ENCODE measurements around the gene RFX1.
A peak's percentile ranks its signal among the peaks of the same experiment; 100 is the strongest.

RFX1 gene

GRCh38 chr19:13995878-13996765 lies 10.0 kb downstream of the RFX1 start:
- no peak for DNase-seq

DNA sequence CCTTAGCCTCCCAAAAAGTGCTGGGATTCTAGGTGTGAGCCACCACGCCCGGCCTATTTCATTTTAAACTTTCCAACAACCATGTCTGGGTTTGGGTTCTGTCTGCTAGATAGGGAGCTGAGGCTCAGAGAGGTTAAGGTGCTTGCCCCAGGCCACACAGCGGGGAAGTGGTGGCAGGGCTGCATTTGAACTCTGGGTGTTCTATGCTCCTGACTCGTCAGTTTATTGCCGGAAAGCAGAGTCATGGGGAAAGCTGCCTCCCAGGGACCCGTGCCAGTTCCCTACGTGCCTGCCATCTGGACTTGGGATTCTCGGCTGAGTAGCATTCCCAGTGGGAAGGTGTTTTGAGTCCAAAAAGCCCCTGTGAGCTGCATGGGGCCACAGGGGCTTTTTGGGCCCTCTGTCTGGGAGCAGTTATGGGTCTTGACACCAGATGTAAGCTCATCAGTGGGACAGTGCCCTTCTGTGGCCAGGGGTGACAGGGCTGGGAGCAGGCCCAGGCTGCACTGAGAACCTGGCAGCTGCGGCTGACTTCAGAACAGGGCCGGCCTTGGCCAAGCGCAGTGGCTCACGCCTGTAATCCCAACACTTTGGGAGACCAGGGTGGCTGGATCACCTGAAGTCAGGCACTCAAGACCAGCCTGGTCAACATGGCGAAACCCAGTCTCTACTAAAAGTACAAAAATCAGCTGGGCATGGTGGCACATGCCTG lies 10.9 kb downstream of the RFX1 start:
- DNase-seq: no peak

GRCh38 chr19:13993590-13994300 lies 12.4 kb downstream of the RFX1 start:
- DNase-seq: no peak

DNA sequence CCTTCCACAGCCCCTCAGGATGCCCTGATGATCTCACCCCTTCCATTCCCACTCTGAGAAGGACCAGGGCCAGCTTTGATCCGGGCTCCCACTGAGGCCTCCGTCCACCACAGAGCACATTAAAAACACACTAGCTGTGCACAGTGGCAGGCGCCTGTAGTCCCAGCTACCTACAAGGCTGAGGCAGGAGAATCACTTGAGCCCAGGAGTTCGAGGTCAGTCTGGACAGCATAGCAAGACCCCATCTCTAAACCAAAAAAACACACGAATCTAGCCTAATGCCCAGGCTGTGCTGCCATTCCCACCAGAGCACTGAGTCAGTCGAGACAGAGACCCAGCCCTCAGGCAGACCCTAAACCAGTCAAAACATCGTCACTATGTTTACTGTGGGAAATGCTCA lies 14.1 kb downstream of the RFX1 start:
- no peak for DNase-seq

DNA sequence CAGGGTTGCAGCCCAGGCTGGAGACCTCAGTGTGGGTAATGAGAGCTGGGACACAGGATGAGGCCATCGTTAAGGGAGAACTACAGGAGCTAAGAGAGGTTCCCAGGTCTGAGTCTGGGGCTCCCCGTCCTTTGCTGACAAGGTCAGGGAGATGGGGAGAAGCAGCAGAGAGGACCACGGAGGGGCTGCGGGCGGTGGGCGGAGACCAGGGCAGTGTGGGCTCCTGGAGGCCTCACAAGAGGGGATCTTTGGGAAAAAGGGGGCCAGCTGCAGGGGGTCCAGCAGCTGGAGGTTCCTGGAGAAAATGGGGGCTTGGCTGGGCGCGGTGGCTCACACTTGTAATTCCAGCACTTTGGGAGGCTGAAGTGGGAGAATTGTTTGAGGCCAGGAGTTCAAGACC lies 16.0 kb downstream of the RFX1 start:
- no peak for DNase-seq

GRCh38 chr19:13989487-13989886 lies 16.6 kb downstream of the RFX1 start:
- DNase-seq: no peak

- no peak for DNase-seq
Measured at GRCh38 chr19:13987101-13987890, 18.8 kb downstream of the RFX1 start.

- peak; percentile 89 for DNase-seq
Measured at GRCh38 chr19:13986348-13986904, 19.7 kb downstream of the RFX1 start.

DNA sequence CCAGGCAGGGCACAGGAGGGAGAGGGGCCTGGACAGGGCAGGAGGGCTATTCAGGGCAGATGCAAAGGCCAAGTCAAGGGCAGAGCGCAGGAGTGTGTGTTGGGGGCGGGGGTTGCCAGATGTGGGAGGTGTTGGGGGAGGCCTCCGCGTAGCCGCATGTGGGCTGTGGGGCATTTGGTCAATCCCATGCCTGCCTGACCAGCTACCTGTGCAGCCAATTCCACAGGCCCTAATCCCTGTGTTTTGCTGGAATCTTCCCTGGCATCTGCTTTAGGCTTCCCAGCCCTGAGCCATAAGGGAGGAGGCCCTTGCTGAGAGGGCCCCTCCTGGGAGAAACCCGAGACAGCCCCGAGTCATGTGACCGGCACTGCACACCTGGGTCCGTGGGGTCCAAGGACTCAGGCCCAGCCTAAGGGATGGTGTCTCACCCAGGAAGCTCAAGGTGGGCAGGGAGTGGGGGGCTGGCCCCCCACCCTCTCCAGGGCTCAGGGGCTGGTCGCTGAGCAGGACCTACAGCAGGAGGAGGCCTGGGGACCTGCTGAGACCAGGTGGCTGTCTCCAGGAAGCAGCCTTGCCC lies 20.3 kb downstream of the RFX1 start:
- no peak for DNase-seq

GRCh38 chr19:13984875-13985741 lies 21.0 kb downstream of the RFX1 start:
- DNase-seq: no peak

DNA sequence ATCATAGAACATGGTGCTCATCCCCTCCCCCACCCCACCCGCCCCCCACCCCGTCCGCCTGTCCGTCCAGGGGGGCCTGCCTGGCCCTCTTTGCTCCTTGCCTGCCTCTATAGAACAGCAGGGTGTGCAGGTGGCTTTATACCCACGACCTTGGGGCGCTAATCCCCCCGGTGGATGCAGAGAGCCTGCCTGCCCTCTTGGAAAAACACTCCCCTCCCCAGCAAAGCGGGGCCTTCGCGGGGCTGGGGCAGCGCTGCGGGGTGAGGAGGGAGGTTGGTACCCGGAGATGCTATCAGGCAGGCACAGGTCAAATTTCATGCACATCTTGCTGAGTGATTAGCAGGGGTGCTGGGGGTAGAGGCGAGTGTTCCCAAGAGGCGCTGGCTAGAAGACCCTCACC lies 21.9 kb downstream of the RFX1 start:
- DNase-seq: no peak

GRCh38 chr19:13983213-13983889 lies 22.8 kb downstream of the RFX1 start:
- no peak for DNase-seq

DNA sequence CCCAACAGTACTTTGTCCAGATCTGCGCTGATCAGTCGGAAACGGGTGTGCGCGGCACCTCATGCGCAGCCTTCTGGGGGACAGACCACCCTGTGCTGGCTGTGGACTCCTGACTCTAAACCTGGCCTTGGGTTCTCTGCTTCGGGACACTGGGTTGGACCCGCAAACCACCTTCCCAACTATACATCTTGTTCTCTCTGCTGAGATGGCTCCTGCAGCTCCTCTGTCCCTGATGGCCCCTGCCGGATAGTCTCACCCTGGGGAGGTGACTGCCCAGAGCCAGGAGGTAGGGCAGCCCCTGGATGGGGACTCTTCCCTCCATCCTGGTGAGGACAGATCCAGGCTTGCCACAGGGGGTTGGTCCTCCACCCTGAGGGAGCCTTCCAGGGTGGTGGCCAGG lies 23.3 kb downstream of the RFX1 start:
- DNase-seq: no peak

GRCh38 chr19:13981988-13982501 lies 24.1 kb downstream of the RFX1 start:
- DNase-seq: no peak

DNA sequence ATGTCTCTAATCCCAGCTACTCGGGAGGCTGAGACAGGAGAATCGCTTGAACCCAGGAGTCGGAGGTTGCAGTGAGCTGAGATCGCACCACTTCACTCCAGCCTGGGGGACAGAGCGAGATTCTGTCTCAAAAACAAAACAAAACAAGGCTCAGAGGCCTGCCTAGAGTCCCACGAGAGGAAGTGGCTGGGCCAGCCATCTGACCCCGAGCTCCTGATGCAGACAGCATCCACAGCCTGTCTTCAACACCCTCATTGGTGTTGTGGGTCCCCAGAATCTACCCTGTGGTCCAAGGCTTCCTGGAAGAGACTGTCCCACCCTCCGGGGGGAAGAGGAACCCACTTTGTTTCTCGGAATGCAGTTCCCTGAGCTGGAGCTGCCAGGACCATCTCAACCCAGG lies 24.7 kb downstream of the RFX1 start:
- no peak for DNase-seq

- DNase-seq: no peak
Measured at GRCh38 chr19:13981021-13981420, 25.1 kb downstream of the RFX1 start.

DNA sequence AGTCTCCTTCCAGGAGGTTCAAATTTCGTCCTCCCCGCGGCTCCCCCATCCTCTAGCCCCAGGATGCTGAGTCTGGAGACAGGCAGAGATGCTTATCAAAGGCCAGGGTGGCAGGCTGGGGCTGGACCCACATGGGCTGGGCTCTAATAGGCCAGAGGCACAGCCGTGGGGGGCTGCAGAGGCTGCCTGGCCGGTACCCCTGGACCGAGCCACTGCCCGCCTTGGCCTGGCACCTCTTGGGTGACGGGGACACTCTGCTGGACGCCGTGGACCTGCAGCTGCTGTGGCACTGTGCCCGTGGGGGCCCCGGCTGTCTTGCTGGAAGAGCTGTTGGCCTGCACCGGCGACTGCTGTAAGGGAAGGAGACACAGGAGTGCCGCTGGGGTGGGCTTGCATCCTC lies 25.8 kb downstream of the RFX1 start:
- DNase-seq: no peak

DNA sequence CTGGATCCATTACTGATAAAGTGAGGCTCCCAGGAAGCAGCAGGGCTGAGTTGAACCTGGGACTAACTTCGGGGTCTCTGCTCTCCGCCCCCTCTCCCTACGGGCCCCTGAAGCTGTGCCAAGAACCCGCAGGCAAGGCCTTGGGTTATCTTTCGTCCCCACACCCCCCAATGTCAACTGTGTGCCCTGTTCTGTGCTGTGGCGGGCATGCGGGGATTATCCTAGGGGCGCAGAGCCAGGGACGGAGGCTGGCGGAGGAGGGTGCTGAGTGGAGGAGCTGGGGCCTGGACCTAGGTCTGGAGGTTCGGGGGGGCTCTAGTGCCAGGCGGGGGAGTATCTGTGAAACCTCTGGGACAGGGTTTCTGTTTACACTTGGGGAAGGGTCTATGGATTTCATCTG lies 26.4 kb downstream of the RFX1 start:
- DNase-seq: no peak

DNA sequence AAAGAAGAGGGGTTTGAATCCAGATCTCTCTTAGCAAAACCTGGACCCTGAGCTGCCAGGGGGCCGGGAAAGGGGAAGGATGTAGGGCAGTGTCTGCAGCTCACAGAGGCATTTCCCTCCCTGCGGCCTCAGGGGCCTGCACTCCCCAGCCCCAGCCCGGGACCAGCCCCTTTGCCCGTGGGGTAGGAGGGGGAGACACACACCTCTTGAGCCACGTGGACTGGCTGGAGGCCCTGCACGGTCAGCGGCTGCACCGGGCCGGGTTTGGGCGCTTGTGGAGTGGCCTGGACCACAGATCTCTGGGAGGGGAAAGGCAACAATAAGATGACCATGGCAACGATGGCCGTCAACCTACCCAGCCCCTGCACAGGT lies 26.9 kb downstream of the RFX1 start:
- peak; percentile 78 for DNase-seq

All from right hindlimb (tissue), 1 donor.